ENCODE results near the gene OR5B3.
"Not testable (repeated sequence)": the region's sequence is repeated elsewhere in the genome, so short reads cannot be mapped to it uniquely, and the experiment has no call there.

Gene OR5B3

GRCh38 chr11:58433638-58434203 lies 27.0 kb upstream of the OR5B3 start:
- no peak for TF ChIP-seq CTCF (IDR thresholded peaks at IDR 0.05)
- no peak overlapping the region for H3K27ac ChIP-seq
- no peak overlapping the region for H3K4me3 ChIP-seq
- DNase-seq (ENCODE audit: low spot score): no peak

DNA sequence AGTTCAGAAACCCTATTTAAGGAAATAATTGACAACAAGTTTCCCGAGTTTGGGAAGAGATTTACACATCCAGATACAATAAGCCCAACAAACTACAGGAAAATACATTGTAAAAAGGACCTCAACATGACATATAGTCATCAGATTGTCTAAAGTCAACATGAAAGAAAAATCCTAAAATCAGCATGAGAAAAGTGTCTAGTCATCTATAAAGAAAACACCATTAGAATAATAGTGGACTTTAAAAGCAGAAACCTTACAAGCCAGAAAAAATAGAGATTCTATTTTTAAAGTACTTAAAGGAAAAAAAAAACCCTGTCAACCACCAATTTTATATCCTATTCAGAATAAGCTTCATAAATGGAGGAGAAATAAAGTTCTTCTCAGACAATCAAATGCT lies 22.6 kb upstream of the OR5B3 start:
- no peak for DNase-seq (ENCODE audit: low spot score)
- TF ChIP-seq CTCF (IDR thresholded peaks at IDR 0.05): no peak
- H3K4me3 ChIP-seq: no peak overlapping the region

GRCh38 chr11:58428021-58428420 lies 21.3 kb upstream of the OR5B3 start, which contains the start of gene OR5B2:
Gene OR5B2 (minus strand): TSS chr11:58428121. CDS start chr11:58423261, 4,860 bp downstream.
- TF ChIP-seq CTCF (IDR thresholded peaks at IDR 0.05): no peak

More for the DNA sequence above, 22.6 kb upstream of the OR5B3 start:
- no peak overlapping the region for H3K27ac ChIP-seq

DNA sequence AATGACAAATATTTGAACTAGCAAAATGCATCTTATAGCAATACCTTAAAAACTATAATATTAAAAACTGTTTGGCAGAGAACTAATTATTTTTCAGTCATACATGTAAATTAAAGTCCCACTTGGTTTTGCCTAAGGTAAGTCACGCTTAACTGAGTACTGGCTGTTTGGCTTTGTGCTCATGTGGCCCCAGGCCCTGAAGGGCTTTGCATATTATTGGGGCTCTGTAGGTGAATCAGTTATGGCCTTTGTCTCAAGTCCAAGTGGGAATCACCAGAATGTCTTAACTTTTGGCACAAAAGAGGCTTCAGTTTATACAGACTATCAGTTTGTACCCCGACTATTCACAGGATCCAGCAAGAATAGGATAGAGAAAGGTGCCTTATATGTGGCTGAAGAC lies 7.1 kb downstream of the OR5B3 start:
- not testable (repeated sequence) for DNase-seq (ENCODE audit: low spot score); H3K27ac ChIP-seq; H3K4me3 ChIP-seq

More at GRCh38 chr11:58428021-58428420, 21.3 kb upstream of the OR5B3 start, which contains the start of gene OR5B2:
- Histone ChIP-seq H3K4me3 (no peak within 1 kb of the TSS), H3K27ac (no peak within 1 kb of the TSS)
- no peak for DNase-seq (ENCODE audit: low spot score)

GRCh38 chr11:58395581-58395980 lies 11.1 kb downstream of the OR5B3 start:
- no peak for TF ChIP-seq CTCF (IDR thresholded peaks at IDR 0.05)
- no peak for DNase-seq (ENCODE audit: low spot score)
- Histone ChIP-seq H3K4me3 (no peak overlapping the region), H3K27ac (no peak overlapping the region)

- TF ChIP-seq CTCF (IDR thresholded peaks at IDR 0.05): no peak
- H3K4me3 ChIP-seq: no peak overlapping the region
- DNase-seq (ENCODE audit: low spot score): no peak
- no peak overlapping the region for H3K27ac ChIP-seq
Measured at GRCh38 chr11:58394195-58394594, 12.5 kb downstream of the OR5B3 start.

DNA sequence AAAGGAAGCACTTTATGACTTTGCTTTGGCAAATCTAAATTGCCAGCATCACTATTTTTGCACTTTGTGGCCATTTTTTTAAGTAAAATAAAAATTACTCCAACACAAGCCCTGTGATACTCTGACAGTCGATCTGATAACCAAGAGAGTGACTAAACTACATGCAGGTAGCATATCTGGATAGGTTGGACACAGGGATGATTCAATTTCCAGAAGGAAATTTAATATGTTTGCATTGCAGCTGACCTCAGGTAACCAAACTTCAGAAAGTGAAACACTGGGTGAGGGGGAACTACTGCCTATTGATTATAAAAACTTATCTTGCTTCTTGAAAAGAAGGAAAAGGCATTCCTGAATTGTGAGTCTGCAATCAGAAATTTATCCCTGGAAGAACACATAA lies 13.9 kb downstream of the OR5B3 start:
- TF ChIP-seq CTCF (IDR thresholded peaks at IDR 0.05): no peak
- Histone ChIP-seq H3K4me3 (no peak overlapping the region), H3K27ac (no peak overlapping the region)
- no peak for DNase-seq (ENCODE audit: low spot score)

Measured in coronary artery (tissue), 2 donors.